Glomerular endothelial cell (primary cell): Measurements from ENCODE around the gene SCN3A. TPM values are rescaled to one million over a fixed set of nuclear protein-coding genes. Genes with fewer than 3 reads are reported as not detected.

ENCODE experiments used
- DNase-seq: peaks from one replicate; pipeline ENCODE4 v3.0.0-alpha.2; 2011; ENCODE audit warnings: low read depth, low spot score; ENCODE audit errors: extremely low read depth
- total RNA-seq: library from RNA; depleted of rRNA; stranded (reverse); fragments of >200 nt; gene quantifications from 2 replicates; pipeline ENCODE4 v1.2.3, GENCODE V29; 2015

Gene SCN3A
- total RNA-seq: 0.35 and 0.63 TPM in 2 replicates

- DNase-seq: peak; percentile 12
Observed at GRCh38 chr2:165203689-165204559, at the start of gene SCN3A. Gene SCN3A (minus strand): TSS chr2:165204050. CDS start chr2:165176394, 27,656 bp downstream.

GRCh38 chr2:165253178-165253577 is 49.3 kb upstream of the SCN3A start:
- no peak for DNase-seq

DNA sequence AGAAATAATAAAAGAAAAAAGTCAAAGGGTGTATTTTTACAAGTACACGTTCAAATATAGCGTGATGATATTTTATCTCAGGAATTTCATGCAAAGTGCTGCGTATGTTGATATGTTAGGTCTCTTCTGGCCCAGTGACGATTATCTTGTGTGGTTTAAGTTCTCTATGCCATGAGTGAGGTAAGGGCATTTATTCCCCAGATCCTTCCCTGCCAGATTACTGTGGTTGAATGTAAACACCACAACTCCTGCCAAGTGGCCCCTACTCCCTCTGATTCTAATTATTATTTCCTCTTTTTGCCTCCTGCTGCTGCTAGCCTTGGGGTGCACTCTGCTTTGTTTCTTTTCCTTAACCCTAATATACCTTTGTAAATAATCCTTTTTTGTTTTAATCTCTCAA is 47.5 kb upstream of the SCN3A start:
- DNase-seq: no peak

DNA sequence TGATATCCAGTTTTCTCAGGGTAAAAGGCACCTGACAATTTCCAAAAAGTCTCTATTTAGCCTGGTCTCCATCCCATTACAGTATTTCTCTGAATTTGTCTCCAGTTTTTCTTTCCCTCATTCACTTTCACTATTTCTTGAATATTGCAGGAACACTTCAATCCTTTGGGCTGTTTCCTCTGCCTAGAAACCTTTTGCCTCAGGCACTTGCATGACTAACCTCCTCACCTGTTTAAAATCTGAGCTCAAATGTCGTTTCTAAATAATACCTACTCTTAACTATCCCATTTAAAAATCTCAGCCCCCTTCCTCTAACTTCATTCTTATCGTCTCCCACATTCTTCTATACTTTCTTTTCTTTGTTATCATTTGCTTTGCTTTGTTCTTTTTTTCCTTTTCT is 44.4 kb upstream of the SCN3A start:
- no peak for DNase-seq

- DNase-seq: no peak
Observed at GRCh38 chr2:165245081-165245793, 41.4 kb upstream of the SCN3A start.

GRCh38 chr2:165240916-165241315 is 37.1 kb upstream of the SCN3A start:
- no peak for DNase-seq

DNA sequence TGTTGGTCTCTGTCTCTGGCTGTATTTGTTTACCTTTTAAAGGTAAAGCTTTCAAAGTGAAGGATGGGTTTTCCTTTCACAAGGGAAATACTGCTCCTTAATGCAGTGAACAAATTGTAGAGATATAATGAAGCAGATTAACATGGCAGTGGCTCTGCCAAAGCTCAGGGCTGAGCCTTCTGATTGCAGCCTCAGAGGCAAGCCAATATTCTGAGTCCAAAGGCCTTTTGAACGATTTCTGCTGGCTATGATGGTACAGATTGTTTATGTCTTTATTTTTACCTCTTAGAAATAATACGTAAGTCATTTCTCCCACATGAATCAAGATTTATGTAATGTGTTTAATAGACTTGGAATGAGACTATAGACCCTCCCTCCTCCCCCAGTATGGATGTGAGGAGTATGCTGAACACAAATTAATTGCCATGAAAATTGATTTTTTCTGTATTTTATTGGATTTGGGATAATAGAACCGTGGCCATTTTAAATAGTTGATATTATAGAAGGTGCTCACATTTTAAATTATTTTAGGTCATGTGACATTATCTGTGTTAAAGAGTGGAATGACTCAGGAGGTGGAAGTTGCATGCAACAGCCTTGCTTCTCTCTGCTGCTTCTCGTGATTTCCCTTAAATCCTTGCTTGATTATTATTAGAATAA is 36.1 kb upstream of the SCN3A start:
- DNase-seq: no peak

- peak; percentile 22 for DNase-seq
Observed at GRCh38 chr2:165239230-165239629, 35.4 kb upstream of the SCN3A start, which contains the start of gene SCN2A. Gene SCN2A (plus strand): TSS chr2:165239414. CDS start chr2:165295824, 56,410 bp downstream.

DNA sequence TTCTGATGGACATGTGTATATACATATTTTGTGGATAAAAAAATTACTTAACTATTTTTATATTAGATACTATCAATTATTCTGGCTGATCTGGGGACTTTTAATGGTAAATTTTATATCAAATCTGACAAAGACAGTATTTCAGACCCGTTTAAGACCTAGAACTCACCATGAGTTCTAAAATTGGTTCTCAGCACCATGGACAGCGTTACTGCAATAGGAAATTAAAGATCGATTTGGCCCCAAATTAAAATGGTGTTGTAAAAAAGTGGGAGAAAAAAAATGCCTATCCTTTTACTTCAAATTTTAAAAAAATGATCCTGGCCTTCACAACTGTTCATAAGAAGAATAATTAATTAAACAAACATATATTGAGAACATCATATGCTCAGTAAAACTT is 34.4 kb upstream of the SCN3A start:
- DNase-seq: no peak

- DNase-seq: no peak
Observed at GRCh38 chr2:165237056-165237455, 33.2 kb upstream of the SCN3A start.

- DNase-seq: no peak
Observed at GRCh38 chr2:165227571-165227970, 23.7 kb upstream of the SCN3A start.

DNA sequence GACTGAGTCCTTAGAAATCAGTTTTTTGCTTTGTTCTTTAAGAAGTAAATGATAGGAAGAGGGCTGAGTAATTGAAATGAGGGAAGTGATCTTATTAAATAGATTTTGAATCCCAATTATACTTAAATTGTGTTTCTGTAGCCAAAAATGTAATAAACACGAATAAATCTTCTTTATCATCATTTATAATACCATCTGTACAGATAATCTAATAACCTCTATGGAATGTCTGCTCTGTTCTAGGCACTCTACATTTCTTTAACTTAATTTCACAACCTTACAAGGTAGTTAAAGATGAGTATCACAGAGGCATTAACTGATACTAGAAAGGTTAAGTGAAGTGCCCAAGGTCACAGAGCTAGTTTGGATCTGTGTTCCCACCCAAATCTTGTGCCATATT is 21.1 kb upstream of the SCN3A start:
- DNase-seq: no peak

- no peak for DNase-seq
Observed at GRCh38 chr2:165219481-165219880, 15.6 kb upstream of the SCN3A start.

DNA sequence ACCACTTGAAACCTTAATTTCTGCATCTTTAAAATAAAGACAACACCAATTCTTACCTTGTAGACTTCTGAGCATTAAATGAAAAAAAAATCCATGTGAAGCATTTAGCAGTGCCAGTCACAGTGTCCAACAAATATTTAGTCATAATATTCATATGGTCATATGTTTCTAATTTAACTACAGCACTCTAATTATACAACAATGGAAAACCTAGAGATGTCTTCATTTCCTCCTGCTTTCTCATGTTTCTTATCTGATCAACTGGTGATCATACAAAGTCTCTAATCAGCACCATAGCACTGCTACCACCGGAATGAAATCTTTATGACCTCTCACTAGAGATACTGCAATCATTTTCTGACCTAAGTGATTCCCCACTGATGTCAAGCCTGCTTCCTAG is 10.2 kb upstream of the SCN3A start:
- DNase-seq: no peak

DNA sequence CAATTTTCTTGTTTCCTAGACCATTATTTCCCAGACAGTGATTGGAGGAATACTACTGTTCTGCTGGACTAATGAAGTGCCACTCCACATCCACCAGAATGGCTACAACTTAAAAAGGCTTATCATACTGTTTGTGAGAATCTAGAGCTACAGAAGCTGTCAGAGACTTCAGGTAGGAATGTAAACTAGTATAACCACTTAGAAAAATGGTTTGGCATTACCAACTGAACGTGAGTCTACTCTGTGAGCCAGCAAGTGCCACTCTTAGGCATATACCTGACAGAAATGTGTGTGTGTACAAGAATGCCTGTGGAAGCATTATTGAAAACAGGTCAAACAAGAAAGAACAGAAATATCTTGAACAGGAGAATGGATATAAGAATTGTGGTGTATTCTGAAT is 4.2 kb upstream of the SCN3A start:
- no peak for DNase-seq

DNA sequence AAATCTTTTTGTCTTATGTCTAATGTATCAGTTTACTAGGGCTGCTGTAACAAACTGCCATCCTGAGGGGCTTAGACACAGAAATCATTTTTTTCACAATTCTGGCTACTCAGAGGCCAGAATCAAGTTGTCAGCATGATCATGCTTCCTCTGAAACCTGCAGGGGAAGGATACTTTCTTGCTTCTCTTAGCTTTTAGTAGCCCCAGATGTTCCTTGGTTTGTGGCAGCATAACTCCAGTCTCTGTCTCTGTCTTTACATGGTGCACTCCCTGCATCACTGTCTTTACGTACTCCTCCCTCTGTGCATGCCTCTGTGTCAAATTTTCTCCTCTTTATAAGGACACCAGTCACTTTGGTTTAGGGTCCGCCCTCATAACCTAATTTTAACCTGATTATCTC is 2.0 kb upstream of the SCN3A start:
- no peak for DNase-seq

GRCh38 chr2:165202239-165202638 is 1.6 kb downstream of the SCN3A start:
- DNase-seq: no peak

GRCh38 chr2:165198181-165198580 is 5.7 kb downstream of the SCN3A start:
- no peak for DNase-seq

- DNase-seq: no peak
Observed at GRCh38 chr2:165197346-165197745, 6.5 kb downstream of the SCN3A start.

DNA sequence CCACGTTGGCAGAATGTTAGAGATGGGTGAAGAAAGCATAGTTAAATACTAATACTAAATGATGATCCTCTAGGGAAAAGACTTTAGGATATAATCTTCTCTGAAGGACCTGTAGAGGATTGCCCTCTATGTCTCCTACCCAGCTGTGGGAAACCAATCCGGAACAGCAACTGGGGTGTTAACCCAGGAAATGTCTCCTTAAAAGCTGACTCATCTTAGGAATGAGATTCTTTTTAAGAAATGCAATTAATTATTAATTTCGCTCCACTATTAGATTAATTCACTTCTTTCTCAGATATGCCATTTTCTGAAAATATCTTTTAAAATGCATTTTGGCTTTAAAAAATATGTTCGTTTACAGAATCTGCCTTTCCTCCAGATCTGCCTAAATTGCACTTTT is 7.4 kb downstream of the SCN3A start:
- DNase-seq: no peak

- DNase-seq: no peak
Observed at GRCh38 chr2:165193178-165193777, 10.6 kb downstream of the SCN3A start.
